SK-N-SH treated with all-trans-retinoic acid at 6 μM for 48 hours (cell line): ENCODE results near the gene CTNNAL1.

Experiments used
- ATAC-seq: fragments of 200-7000 bp; cut with Tn5 transposase; 3 replicates; pipeline ENCODE4 v1.9.1; 2020; ENCODE audit warnings: mild to moderate bottlenecking, moderate library complexity
- ARNTL ChIP-seq: fragments of 450-650 bp; formaldehyde crosslinking; IDR thresholded peaks from 2 replicates; pipeline ENCODE4 v1.5.0; 2020; ENCODE audit warnings: low read depth, mild to moderate bottlenecking, moderate library complexity, borderline replicate concordance
- BACH2 ChIP-seq: fragments of 250-450 bp; sonication (Bioruptor Pico); IDR thresholded peaks from 2 replicates; pipeline ENCODE4 v1.9.0; 2021; ENCODE audit warnings: mild to moderate bottlenecking, borderline replicate concordance
- CSDC2 ChIP-seq: fragments of 250-450 bp; sonication (Bioruptor Pico); IDR thresholded peaks from 2 replicates; pipeline ENCODE4 v1.5.0; 2020; ENCODE audit warnings: mild to moderate bottlenecking, moderate library complexity
- ESRRG ChIP-seq: fragments of 250-450 bp; sonication (Bioruptor Pico); IDR thresholded peaks from 2 replicates; pipeline ENCODE4 v1.6.1; 2021; ENCODE audit warnings: mild to moderate bottlenecking
- GLIS3 ChIP-seq: fragments of 250-450 bp; sonication (Bioruptor Pico); IDR thresholded peaks from 2 replicates; pipeline ENCODE4 v1.5.0; 2020; ENCODE audit warnings: mild to moderate bottlenecking, moderate library complexity
- ISL1 ChIP-seq: fragments of 250-450 bp; sonication (Bioruptor Pico); IDR thresholded peaks from 2 replicates; pipeline ENCODE4 v2.1.2; 2022; ENCODE audit warnings: mild to moderate bottlenecking, moderate library complexity
- OSR1 ChIP-seq: fragments of 250-450 bp; sonication (Bioruptor Pico); IDR thresholded peaks from 2 replicates; pipeline ENCODE4 v1.8.0; 2022; ENCODE audit warnings: moderate library complexity, mild to moderate bottlenecking, inconsistent platforms
- PPARA ChIP-seq: fragments of 250-450 bp; sonication (Bioruptor Pico); IDR thresholded peaks from 2 replicates; pipeline ENCODE4 v1.5.0; 2020; ENCODE audit warnings: mild to moderate bottlenecking, borderline replicate concordance
- RARB ChIP-seq: fragments of 250-450 bp; sonication (Bioruptor Pico); IDR thresholded peaks from 2 replicates; pipeline ENCODE4 v1.8.0; 2021; ENCODE audit warnings: mild to moderate bottlenecking, moderate library complexity
- SNAI2 ChIP-seq: fragments of 250-450 bp; sonication (Bioruptor Pico); IDR thresholded peaks from 2 replicates; pipeline ENCODE4 v1.5.0; 2020; ENCODE audit warnings: mild to moderate bottlenecking, moderate library complexity
- TCF4 ChIP-seq: fragments of 250-450 bp; sonication (Bioruptor Pico); IDR thresholded peaks from 2 replicates; pipeline ENCODE4 v1.8.0; 2021; ENCODE audit warnings: mild to moderate bottlenecking, moderate library complexity, borderline replicate concordance
- TOX ChIP-seq: fragments of 250-450 bp; sonication (Bioruptor Pico); IDR thresholded peaks from 2 replicates; pipeline ENCODE4 v1.8.0; 2021; ENCODE audit warnings: mild to moderate bottlenecking, moderate library complexity, borderline replicate concordance
- ZC3H10 ChIP-seq: fragments of 250-450 bp; sonication (Bioruptor Pico); IDR thresholded peaks from 2 replicates; pipeline ENCODE4 v1.5.1; 2021; ENCODE audit warnings: mild to moderate bottlenecking, moderate library complexity
- ZFP3 ChIP-seq: fragments of 250-450 bp; sonication (Bioruptor Pico); IDR thresholded peaks from 2 replicates; pipeline ENCODE4 v1.5.0; 2020; ENCODE audit warnings: mild to moderate bottlenecking, moderate library complexity
- ZFP30 ChIP-seq: fragments of 450-650 bp; formaldehyde crosslinking; IDR thresholded peaks from 2 replicates; pipeline ENCODE4 v1.5.0; 2022; ENCODE audit warnings: mild to moderate bottlenecking, moderate library complexity
- ZNF565 ChIP-seq: fragments of 450-650 bp; formaldehyde crosslinking; conservative IDR thresholded peaks from 2 replicates; pipeline ENCODE4 v1.5.0; 2020; ENCODE audit warnings: low read depth, mild to moderate bottlenecking, moderate library complexity
- ZNF70 ChIP-seq: fragments of 450-650 bp; formaldehyde crosslinking; IDR thresholded peaks from 2 replicates; pipeline ENCODE4 v1.5.0; 2020; ENCODE audit warnings: mild to moderate bottlenecking, moderate library complexity
- ZNF8 ChIP-seq: fragments of 450-650 bp; formaldehyde crosslinking; IDR thresholded peaks from 2 replicates; pipeline ENCODE4 v1.5.0; 2020; ENCODE audit warnings: mild to moderate bottlenecking, moderate library complexity
- TF ChIP-seq, protein P1 (sequence below): fragments of 250-450 bp; sonication (Bioruptor Pico); IDR thresholded peaks from 2 replicates; pipeline ENCODE4 v1.5.0; 2020; ENCODE audit warnings: mild to moderate bottlenecking, moderate library complexity
- TF ChIP-seq, protein P2 (sequence below): fragments of 250-450 bp; sonication (Bioruptor Pico); IDR thresholded peaks from 2 replicates; pipeline ENCODE4 v1.8.0; 2020; ENCODE audit warnings: mild to moderate bottlenecking, moderate library complexity, borderline replicate concordance
- TF ChIP-seq, protein P3 (sequence below): fragments of 250-450 bp; sonication (Bioruptor Pico); IDR thresholded peaks from 2 replicates; pipeline ENCODE4 v1.5.1; 2020; ENCODE audit warnings: low read depth, mild to moderate bottlenecking, moderate library complexity
- TF ChIP-seq, protein P4 (sequence below): fragments of 250-450 bp; sonication (Bioruptor Pico); IDR thresholded peaks from 2 replicates; pipeline ENCODE4 v1.5.1; 2021; ENCODE audit warnings: mild to moderate bottlenecking, moderate library complexity
- TF ChIP-seq, protein P5 (sequence below): fragments of 250-450 bp; sonication (Bioruptor Pico); IDR thresholded peaks from 2 replicates; pipeline ENCODE4 v1.8.0; 2021; ENCODE audit warnings: low read depth, mild to moderate bottlenecking, moderate library complexity, borderline replicate concordance

CTNNAL1 gene

DNA sequence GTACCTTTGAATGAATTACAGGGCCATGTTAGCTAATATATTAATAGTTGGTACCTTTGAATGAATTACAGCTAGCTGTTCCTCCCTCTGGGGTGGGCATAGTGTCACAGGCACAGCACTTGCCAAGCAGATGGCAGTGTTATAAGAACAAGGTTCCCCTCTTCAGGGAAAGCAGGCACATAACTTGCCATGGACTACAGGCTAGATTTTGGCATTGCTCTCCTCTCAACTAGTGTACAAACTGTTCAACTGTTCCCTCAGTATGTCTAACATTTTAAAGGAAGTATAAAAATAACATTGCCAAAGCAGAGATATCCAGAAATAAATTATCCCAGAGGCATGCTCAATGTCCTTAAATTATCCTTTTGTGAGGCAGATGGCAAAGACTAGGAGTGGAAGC lies 45.4 kb downstream of the CTNNAL1 start (continued):
- no peak for TF ChIP-seq TCF4 (CRISPR knock-in tag)
- TF ChIP-seq, protein P1, sequence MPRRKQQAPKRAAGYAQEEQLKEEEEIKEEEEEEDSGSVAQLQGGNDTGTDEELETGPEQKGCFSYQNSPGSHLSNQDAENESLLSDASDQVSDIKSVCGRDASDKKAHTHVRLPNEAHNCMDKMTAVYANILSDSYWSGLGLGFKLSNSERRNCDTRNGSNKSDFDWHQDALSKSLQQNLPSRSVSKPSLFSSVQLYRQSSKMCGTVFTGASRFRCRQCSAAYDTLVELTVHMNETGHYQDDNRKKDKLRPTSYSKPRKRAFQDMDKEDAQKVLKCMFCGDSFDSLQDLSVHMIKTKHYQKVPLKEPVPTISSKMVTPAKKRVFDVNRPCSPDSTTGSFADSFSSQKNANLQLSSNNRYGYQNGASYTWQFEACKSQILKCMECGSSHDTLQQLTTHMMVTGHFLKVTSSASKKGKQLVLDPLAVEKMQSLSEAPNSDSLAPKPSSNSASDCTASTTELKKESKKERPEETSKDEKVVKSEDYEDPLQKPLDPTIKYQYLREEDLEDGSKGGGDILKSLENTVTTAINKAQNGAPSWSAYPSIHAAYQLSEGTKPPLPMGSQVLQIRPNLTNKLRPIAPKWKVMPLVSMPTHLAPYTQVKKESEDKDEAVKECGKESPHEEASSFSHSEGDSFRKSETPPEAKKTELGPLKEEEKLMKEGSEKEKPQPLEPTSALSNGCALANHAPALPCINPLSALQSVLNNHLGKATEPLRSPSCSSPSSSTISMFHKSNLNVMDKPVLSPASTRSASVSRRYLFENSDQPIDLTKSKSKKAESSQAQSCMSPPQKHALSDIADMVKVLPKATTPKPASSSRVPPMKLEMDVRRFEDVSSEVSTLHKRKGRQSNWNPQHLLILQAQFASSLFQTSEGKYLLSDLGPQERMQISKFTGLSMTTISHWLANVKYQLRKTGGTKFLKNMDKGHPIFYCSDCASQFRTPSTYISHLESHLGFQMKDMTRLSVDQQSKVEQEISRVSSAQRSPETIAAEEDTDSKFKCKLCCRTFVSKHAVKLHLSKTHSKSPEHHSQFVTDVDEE (CRISPR knock-in tag): no peak

DNA sequence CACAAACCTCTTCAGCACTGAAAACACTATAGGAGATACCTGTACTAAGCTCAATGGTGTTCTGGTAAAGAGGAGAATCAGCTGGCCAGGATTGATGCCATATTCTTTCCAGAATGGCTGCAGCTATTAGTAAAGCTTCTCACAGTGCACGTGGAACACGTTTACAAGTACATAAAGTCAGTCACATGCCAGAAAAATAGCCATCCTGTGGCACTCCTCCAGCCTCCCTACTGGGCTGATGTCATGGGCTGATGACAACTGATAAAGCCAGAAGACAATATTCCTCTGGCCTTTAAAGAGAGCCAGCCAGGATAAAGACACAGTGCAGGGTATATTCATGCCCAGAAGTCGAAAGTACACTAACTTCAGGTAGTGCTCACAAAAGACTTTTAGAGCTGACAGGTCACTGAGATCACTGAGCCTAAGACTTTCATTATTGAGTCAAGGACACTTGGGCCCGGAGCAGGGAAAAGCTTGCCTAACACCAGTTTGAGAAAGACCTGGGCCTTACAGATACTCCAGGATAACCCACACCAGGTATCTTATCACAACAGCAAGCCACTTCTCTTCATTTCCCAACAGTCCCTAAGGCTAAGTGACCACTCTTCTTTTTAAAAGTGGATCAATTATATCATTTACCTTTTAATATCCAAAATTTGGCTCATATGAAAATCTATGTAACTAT lies 49.7 kb downstream of the CTNNAL1 start:
- ATAC-seq: no peak; the same call in 2 of the 3 replicates
- TF ChIP-seq TOX (CRISPR knock-in tag) (no peak), GLIS3 (CRISPR knock-in tag) (no peak), ARNTL (no peak)
- TF ChIP-seq, protein P2, sequence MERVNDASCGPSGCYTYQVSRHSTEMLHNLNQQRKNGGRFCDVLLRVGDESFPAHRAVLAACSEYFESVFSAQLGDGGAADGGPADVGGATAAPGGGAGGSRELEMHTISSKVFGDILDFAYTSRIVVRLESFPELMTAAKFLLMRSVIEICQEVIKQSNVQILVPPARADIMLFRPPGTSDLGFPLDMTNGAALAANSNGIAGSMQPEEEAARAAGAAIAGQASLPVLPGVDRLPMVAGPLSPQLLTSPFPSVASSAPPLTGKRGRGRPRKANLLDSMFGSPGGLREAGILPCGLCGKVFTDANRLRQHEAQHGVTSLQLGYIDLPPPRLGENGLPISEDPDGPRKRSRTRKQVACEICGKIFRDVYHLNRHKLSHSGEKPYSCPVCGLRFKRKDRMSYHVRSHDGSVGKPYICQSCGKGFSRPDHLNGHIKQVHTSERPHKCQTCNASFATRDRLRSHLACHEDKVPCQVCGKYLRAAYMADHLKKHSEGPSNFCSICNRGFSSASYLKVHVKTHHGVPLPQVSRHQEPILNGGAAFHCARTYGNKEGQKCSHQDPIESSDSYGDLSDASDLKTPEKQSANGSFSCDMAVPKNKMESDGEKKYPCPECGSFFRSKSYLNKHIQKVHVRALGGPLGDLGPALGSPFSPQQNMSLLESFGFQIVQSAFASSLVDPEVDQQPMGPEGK (CRISPR knock-in tag): no peak

DNA sequence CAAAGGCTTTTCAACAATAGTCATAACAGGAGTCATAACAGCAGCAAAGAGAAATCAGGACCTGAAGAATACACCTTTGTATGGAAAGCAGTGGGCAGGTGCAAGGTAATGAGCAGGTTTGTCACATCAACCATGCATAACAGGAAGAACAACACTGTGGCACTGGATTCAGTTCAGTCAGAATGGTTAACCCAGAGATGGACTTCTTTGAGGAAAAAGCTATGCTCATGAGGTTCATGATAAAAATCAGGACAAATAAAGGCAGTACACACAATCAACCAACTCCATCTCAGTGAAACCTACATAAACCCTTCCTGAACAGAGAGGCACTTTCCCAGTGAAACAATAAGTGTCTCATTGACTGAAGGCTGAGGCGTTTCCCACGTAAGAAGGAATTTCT lies 52.1 kb downstream of the CTNNAL1 start:
- no peak for TF ChIP-seq ZNF8 (CRISPR knock-in tag)
- TF ChIP-seq OSR1 (CRISPR knock-in tag): no peak
- TF ChIP-seq ZFP30 (CRISPR knock-in tag): no peak
- no peak for TF ChIP-seq TCF4 (CRISPR knock-in tag)
- no peak for TF ChIP-seq ISL1 (CRISPR knock-in tag)
- TF ChIP-seq ARNTL: no peak
- TF ChIP-seq RARB: no peak
- TF ChIP-seq PPARA: no peak
- no peak for TF ChIP-seq ZNF565 (CRISPR knock-in tag)
- no peak for TF ChIP-seq BACH2 (CRISPR knock-in tag)
- TF ChIP-seq CSDC2 (CRISPR knock-in tag): no peak
- TF ChIP-seq, protein P3, sequence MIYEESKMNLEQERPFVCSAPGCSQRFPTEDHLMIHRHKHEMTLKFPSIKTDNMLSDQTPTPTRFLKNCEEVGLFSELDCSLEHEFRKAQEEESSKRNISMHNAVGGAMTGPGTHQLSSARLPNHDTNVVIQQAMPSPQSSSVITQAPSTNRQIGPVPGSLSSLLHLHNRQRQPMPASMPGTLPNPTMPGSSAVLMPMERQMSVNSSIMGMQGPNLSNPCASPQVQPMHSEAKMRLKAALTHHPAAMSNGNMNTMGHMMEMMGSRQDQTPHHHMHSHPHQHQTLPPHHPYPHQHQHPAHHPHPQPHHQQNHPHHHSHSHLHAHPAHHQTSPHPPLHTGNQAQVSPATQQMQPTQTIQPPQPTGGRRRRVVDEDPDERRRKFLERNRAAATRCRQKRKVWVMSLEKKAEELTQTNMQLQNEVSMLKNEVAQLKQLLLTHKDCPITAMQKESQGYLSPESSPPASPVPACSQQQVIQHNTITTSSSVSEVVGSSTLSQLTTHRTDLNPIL: no peak
- no peak for TF ChIP-seq SNAI2 (CRISPR knock-in tag)
- no peak for TF ChIP-seq TOX (CRISPR knock-in tag)
- TF ChIP-seq ZC3H10 (CRISPR knock-in tag): no peak
- no peak for TF ChIP-seq ESRRG (CRISPR knock-in tag)
- TF ChIP-seq ZFP3 (CRISPR knock-in tag): no peak
- TF ChIP-seq, protein P4, sequence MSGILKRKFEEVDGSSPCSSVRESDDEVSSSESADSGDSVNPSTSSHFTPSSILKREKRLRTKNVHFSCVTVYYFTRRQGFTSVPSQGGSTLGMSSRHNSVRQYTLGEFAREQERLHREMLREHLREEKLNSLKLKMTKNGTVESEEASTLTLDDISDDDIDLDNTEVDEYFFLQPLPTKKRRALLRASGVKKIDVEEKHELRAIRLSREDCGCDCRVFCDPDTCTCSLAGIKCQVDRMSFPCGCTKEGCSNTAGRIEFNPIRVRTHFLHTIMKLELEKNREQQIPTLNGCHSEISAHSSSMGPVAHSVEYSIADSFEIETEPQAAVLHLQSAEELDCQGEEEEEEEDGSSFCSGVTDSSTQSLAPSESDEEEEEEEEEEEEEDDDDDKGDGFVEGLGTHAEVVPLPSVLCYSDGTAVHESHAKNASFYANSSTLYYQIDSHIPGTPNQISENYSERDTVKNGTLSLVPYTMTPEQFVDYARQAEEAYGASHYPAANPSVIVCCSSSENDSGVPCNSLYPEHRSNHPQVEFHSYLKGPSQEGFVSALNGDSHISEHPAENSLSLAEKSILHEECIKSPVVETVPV (CRISPR knock-in tag): no peak
- no peak for ATAC-seq

DNA sequence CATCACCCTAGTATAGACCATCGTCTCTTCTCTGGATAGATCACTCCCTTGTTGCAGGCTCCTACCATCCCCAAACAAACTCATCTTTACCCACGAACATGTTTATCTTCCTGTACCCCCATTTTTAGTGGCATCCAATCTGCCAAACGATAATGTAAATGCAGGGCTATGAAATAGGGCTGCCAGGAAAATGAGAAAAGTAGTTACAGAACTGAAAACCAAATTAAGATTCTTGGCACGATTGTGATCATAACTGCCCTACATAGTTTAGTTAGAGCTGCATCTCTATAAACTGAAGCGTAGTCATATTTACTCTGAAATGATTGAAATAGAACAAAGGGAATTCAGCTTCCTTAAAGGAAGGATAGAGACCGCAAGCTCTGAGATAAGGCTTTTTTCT lies 53.0 kb downstream of the CTNNAL1 start:
- no peak for ATAC-seq
- TF ChIP-seq ZC3H10 (CRISPR knock-in tag) (no peak), GLIS3 (CRISPR knock-in tag) (no peak), ZFP3 (CRISPR knock-in tag) (no peak), SNAI2 (CRISPR knock-in tag) (no peak), ZNF70 (CRISPR knock-in tag) (no peak)
- TF ChIP-seq, protein P3: no peak
- TF ChIP-seq, protein P5, sequence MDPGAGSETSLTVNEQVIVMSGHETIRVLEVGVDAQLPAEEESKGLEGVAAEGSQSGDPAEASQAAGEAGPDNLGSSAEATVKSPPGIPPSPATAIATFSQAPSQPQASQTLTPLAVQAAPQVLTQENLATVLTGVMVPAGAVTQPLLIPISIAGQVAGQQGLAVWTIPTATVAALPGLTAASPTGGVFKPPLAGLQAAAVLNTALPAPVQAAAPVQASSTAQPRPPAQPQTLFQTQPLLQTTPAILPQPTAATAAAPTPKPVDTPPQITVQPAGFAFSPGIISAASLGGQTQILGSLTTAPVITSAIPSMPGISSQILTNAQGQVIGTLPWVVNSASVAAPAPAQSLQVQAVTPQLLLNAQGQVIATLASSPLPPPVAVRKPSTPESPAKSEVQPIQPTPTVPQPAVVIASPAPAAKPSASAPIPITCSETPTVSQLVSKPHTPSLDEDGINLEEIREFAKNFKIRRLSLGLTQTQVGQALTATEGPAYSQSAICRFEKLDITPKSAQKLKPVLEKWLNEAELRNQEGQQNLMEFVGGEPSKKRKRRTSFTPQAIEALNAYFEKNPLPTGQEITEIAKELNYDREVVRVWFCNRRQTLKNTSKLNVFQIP (CRISPR knock-in tag): no peak
- TF ChIP-seq, protein P2 (CRISPR knock-in tag): no peak
